Raji (cell line): ENCODE results near the gene MATN1.

Experiments
- POLR2A ChIP-seq: IDR thresholded peaks from 2 replicates; pipeline ENCODE4 v1.6.1; 2011; ENCODE audit warnings: low read depth, low read length, control low read depth; ENCODE audit not compliant: insufficient read depth

Gene MATN1

DNA sequence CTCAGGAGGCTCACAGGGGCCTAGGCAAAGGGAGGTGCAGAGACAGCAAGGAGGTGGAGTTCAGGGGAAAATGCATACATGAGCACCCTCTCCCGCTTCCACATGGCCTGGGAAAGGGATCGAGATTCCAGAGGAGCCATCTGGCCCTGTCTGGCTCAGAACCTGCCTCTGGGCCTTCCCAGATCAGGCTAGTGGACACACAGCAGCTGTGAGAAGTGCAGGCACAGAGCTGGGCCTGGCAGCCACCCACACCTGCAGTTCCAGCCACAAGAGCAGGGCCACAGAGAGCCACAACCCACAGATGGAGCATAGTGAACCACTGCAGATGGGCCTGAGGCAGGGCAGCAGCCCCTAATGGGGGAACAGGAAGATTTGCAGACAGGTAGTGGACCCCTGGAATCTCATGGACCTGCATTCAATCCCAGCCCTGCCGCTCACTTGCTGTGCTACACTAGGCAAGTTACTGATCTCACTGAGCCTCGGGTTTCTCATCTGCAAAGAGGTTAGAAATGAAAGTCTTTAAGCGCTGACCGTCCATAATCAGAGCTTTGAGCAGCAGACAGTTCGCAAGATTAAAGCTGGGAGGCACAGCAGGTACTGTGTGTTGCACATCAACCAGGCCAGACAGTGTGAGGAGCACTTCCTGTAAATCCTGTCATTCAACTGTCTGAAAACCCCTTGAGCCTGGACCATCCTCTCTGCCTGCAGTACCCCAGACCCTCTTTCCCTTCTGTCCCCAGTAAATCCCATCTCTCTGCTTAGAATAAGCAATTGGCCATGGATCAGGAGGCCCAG, 58.0 kb downstream of the MATN1 start:
- no peak for TF ChIP-seq POLR2A

GRCh38 chr1:30664103-30664755, 59.2 kb downstream of the MATN1 start:
- TF ChIP-seq POLR2A: no peak

- TF ChIP-seq POLR2A: no peak
Measured at GRCh38 chr1:30663596-30664091, 59.7 kb downstream of the MATN1 start.

GRCh38 chr1:30662291-30662840, 61.0 kb downstream of the MATN1 start:
- no peak for TF ChIP-seq POLR2A

GRCh38 chr1:30661311-30661710, 62.1 kb downstream of the MATN1 start:
- no peak for TF ChIP-seq POLR2A
